H1 (cell line): Measurements from ENCODE around the gene TPSG1. TPM values are rescaled to one million over a fixed set of nuclear protein-coding genes. Genes with fewer than 3 reads are reported as not detected.

Experiments used
- CTCF ChIA-PET: fragments of 300-600 bp; sonication (Branson Sonifier 250); formaldehyde crosslinking; loops from one replicate; lab custom pipeline; 2021; ENCODE audit not compliant: partially characterized antibody; lab: Charles Lee
- POLR2A ChIA-PET: fragments of 300-600 bp; sonication (Branson Sonifier 250); formaldehyde crosslinking; loops from one replicate; lab custom pipeline; 2021; ENCODE audit warnings: inconsistent platforms; ENCODE audit not compliant: partially characterized antibody; lab: Charles Lee
- DNase-seq, 2 experiments: peaks; one replicate each; pipeline versions ENCODE4 v3.0.0 to v3.0.0-alpha.2; 2010 to 2022; ENCODE audit warnings: low spot score in 2 of 2, low read depth in 1 of 2, mixed read lengths in 1 of 2
- FAIRE-seq: peaks from 2 replicates; lab custom pipeline; 2011; peaks lifted over from hg19 to GRCh38; lab: Jason Lieb, UNC
- H2AFZ ChIP-seq: 2 replicates; pipeline ENCODE4 v1.8.1; 2012; ENCODE audit warnings: low read length, inconsistent platforms
- H2AK5ac ChIP-seq: 2 replicates; pipeline ENCODE4 v1.6.1; 2013; ENCODE audit warnings: low read depth, low read length
- H2BK120ac ChIP-seq: replicated peaks from 2 replicates; pipeline ENCODE3; 2013; ENCODE audit warnings: low read depth, low read length, inconsistent platforms
- H2BK12ac ChIP-seq: 2 replicates; pipeline ENCODE4 v1.6.1; 2013; ENCODE audit warnings: low read depth, low read length
- H2BK15ac ChIP-seq: 2 replicates; pipeline ENCODE4 v1.6.1; 2013; ENCODE audit warnings: low read length
- H2BK20ac ChIP-seq: 2 replicates; pipeline ENCODE4 v1.6.1; 2013; ENCODE audit warnings: low read length
- H2BK5ac ChIP-seq: 2 replicates; pipeline ENCODE4 v1.6.1; 2013; ENCODE audit warnings: low read depth, low read length
- H3K14ac ChIP-seq: 2 replicates; pipeline ENCODE4 v1.6.1; 2013; ENCODE audit warnings: inconsistent platforms; ENCODE audit not compliant: insufficient read length
- H3K18ac ChIP-seq: 2 replicates; pipeline ENCODE4 v1.6.1; 2013; ENCODE audit warnings: low read length; ENCODE audit errors: extremely low read depth
- H3K23ac ChIP-seq: 2 replicates; pipeline ENCODE4 v1.6.1; 2013; ENCODE audit warnings: inconsistent platforms; ENCODE audit not compliant: insufficient read length
- H3K23me2 ChIP-seq: 2 replicates; pipeline ENCODE4 v1.6.1; 2013; ENCODE audit warnings: low read depth, low read length
- H3K27ac ChIP-seq: 2 replicates; pipeline ENCODE4 v1.6.1; 2011; ENCODE audit warnings: low read depth, low read length, inconsistent platforms
- H3K27me3 ChIP-seq, 4 experiments: replicated peaks in 1 of 4; 1 replicate in 1 of 4; 2 replicates in 3 of 4; pipeline versions ENCODE4 v1.6.1 to v1.8.1; 2011 to 2013; ENCODE audit warnings: low read length in 3 of 4, mild to moderate bottlenecking in 3 of 4, inconsistent platforms in 2 of 4, mixed read lengths in 2 of 4, moderate library complexity in 1 of 4; ENCODE audit not compliant: control insufficient read depth in 3 of 4, insufficient read depth in 3 of 4; ENCODE audit errors: extremely low read depth in 1 of 4
- H3K36me3 ChIP-seq, 4 experiments: 2 replicates each; pipeline versions ENCODE4 v1.6.1 to v1.8.1; 2011 to 2013; ENCODE audit warnings: mild to moderate bottlenecking in 4 of 4, low read length in 3 of 4, moderate library complexity in 2 of 4, control low read depth in 1 of 4, inconsistent platforms in 1 of 4; ENCODE audit not compliant: insufficient read depth in 4 of 4, control insufficient read depth in 2 of 4
- H3K4ac ChIP-seq: replicated peaks from 2 replicates; pipeline ENCODE3; 2013; ENCODE audit warnings: low read length, low read depth, mixed read lengths, inconsistent platforms; ENCODE audit not compliant: insufficient read length
- H3K4me1 ChIP-seq, 4 experiments: replicated peaks in 1 of 4; 1 replicate in 1 of 4; 2 replicates in 3 of 4; pipeline versions ENCODE4 v1.6.1 to v1.8.1; 2011 to 2013; ENCODE audit warnings: low read length in 3 of 4, inconsistent platforms in 2 of 4, mixed read lengths in 1 of 4; ENCODE audit not compliant: insufficient read depth in 4 of 4, control insufficient read depth in 3 of 4
- H3K4me2 ChIP-seq, 2 experiments: 2 replicates each; pipeline versions ENCODE4 v1.6.1 to v1.8.1; 2011 to 2013; ENCODE audit warnings: low read depth in 2 of 2, low read length in 2 of 2, control low read depth in 1 of 2, inconsistent platforms in 1 of 2, mild to moderate bottlenecking in 1 of 2; ENCODE audit not compliant: insufficient read depth in 1 of 2
- H3K4me3 ChIP-seq, 4 experiments: fragments of 200-600, 300-600 bp in 1 of 4; sonication (generic), shearing (Covaris generic), sonication (Bioruptor Twin) in 1 of 4; 2 replicates each; pipeline versions ENCODE4 v1.5.1 to v1.8.1; 2011 to 2016; ENCODE audit warnings: low read length in 4 of 4, low read depth in 3 of 4, control low read depth in 2 of 4, inconsistent platforms in 2 of 4, mild to moderate bottlenecking in 2 of 4, mixed read lengths in 1 of 4, moderate library complexity in 1 of 4; ENCODE audit not compliant: insufficient read depth in 2 of 4; ENCODE audit errors: extremely low read depth in 1 of 4
- H3K56ac ChIP-seq: replicated peaks from 2 replicates; pipeline ENCODE3; 2013; ENCODE audit warnings: low read depth, mild to moderate bottlenecking, mixed read lengths, low read length, inconsistent platforms; ENCODE audit not compliant: insufficient read length
- H3K79me1 ChIP-seq: 2 replicates; pipeline ENCODE4 v1.6.1; 2013; ENCODE audit warnings: low read depth, low read length, control low read depth
- H3K79me2 ChIP-seq, 2 experiments: 2 replicates each; pipeline versions ENCODE4 v1.6.1 to v1.8.1; 2012 to 2013; ENCODE audit warnings: low read length in 2 of 2, mild to moderate bottlenecking in 2 of 2, inconsistent platforms in 1 of 2; ENCODE audit not compliant: insufficient read depth in 2 of 2, control insufficient read depth in 1 of 2
- H3K9ac ChIP-seq, 4 experiments: replicated peaks in 1 of 4; 1 replicate in 1 of 4; 2 replicates in 3 of 4; pipeline versions ENCODE4 v1.6.1 to v1.8.1; 2011 to 2013; ENCODE audit warnings: low read depth in 3 of 4, low read length in 3 of 4, control low read depth in 2 of 4, mild to moderate bottlenecking in 2 of 4, moderate library complexity in 2 of 4, inconsistent platforms in 1 of 4; ENCODE audit errors: extremely low read depth in 1 of 4
- H3K9me3 ChIP-seq, 2 experiments: 2 replicates each; pipeline versions ENCODE4 v1.6.1 to v1.8.1; 2012 to 2013; ENCODE audit warnings: mild to moderate bottlenecking in 2 of 2, moderate library complexity in 2 of 2, control low read depth in 1 of 2, inconsistent platforms in 1 of 2, low read depth in 1 of 2, low read length in 1 of 2, mixed read lengths in 1 of 2; ENCODE audit not compliant: insufficient read depth in 2 of 2
- H4K20me1 ChIP-seq, 2 experiments: replicated peaks in 1 of 2; 2 replicates each; pipeline versions ENCODE3 to v1.8.1; 2011 to 2013; ENCODE audit warnings: inconsistent platforms in 2 of 2, low read length in 2 of 2, mild to moderate bottlenecking in 1 of 2; ENCODE audit not compliant: insufficient read depth in 2 of 2, control insufficient read depth in 1 of 2
- H4K5ac ChIP-seq: 2 replicates; pipeline ENCODE4 v1.6.1; 2013; ENCODE audit warnings: low read length, low read depth, mixed read lengths, inconsistent platforms; ENCODE audit not compliant: insufficient read length
- H4K8ac ChIP-seq: 2 replicates; pipeline ENCODE4 v1.8.0; 2013; ENCODE audit warnings: mild to moderate bottlenecking, moderate library complexity, low read length, inconsistent platforms; ENCODE audit not compliant: insufficient read depth; ENCODE audit errors: extremely low read depth
- H4K91ac ChIP-seq: replicated peaks from 2 replicates; pipeline ENCODE3; 2013; ENCODE audit warnings: low read length, mixed read lengths, inconsistent platforms; ENCODE audit not compliant: insufficient read length
- BACH1 ChIP-seq: IDR thresholded peaks from 2 replicates; pipeline ENCODE4 v1.6.1; 2012; ENCODE audit warnings: low read length, improper control_type of control experiment
- E2F6 ChIP-seq: IDR thresholded peaks from 2 replicates; pipeline ENCODE4 v1.6.1; 2012; ENCODE audit warnings: inconsistent platforms
- RBBP5 ChIP-seq: IDR thresholded peaks from 2 replicates; pipeline ENCODE4 v1.7.1; 2012; ENCODE audit warnings: low read depth, mild to moderate bottlenecking, inconsistent platforms, low read length, moderate library complexity, borderline replicate concordance
- SIX5 ChIP-seq: IDR thresholded peaks from 2 replicates; pipeline ENCODE4 v1.6.1; 2011; ENCODE audit warnings: mild to moderate bottlenecking, low read depth, low read length
- TCF12 ChIP-seq: IDR thresholded peaks from 2 replicates; pipeline ENCODE4 v1.6.1; 2011; ENCODE audit warnings: low read depth, mild to moderate bottlenecking, low read length
- ZNF274 ChIP-seq: IDR thresholded peaks from 2 replicates; pipeline ENCODE4 v1.7.0; 2012; ENCODE audit warnings: low read length, borderline replicate concordance; ENCODE audit errors: extremely low read depth
- WGBS, 2 experiments: shearing (Covaris generic) in 1 of 2; methylation state at CpG; one replicate each; pipeline versions ENCODE4 v1.1.6 to v1.1.7; 2013 to 2015; ENCODE audit warnings: low lambda C conversion rate in 2 of 2, mixed read lengths in 2 of 2, inconsistent platforms in 1 of 2, low coverage in 1 of 2, missing lambda C conversion rate in 1 of 2; ENCODE audit not compliant: insufficient replicate concordance in 2 of 2, insufficient coverage in 1 of 2, insufficient read length in 1 of 2; ENCODE audit errors: extremely low coverage in 1 of 2, missing lambda C conversion rate in 1 of 2; 5-methylcytosine and 5-hydroxymethylcytosine counted together
- polyA plus RNA-seq, 7 experiments: library from polyadenylated mRNA; depleted of rRNA in 3 of 7; stranded (reverse) in 5 of 7; unstranded in 2 of 7; fragments of >200 nt in 5 of 7; fragments of 200-250 nt in 2 of 7; gene quantifications; 1 replicate in 5 of 7; 2 replicates in 1 of 7; 4 replicates in 1 of 7; pipeline versions ENCODE4 v1.2.1 to v1.2.3, GENCODE V29; 2011 to 2013; ENCODE audit warnings: missing spikeins in 2 of 7, mixed read lengths in 2 of 7
- total RNA-seq: library from RNA; stranded (reverse); fragmentation: NEBNext Ultra II Directional; extraction: Animal tissue kit (Norgen Biotek cat#: 25700); gene quantifications from 2 replicates; pipeline ENCODE4 v1.2.1, GENCODE V29; 2021
- TF ChIP-seq, protein P1 (sequence below): IDR thresholded peaks from 2 replicates; pipeline ENCODE4 v1.6.1; 2011; ENCODE audit warnings: low read depth, mild to moderate bottlenecking, low read length; ENCODE audit not compliant: insufficient read depth

The TPSG1 gene
- total and polyA plus RNA-seq, 2 of the 8 experiments (the other 6 are each of a cell fraction or from before 2014, with no cell fraction given), result not detected

DNA sequence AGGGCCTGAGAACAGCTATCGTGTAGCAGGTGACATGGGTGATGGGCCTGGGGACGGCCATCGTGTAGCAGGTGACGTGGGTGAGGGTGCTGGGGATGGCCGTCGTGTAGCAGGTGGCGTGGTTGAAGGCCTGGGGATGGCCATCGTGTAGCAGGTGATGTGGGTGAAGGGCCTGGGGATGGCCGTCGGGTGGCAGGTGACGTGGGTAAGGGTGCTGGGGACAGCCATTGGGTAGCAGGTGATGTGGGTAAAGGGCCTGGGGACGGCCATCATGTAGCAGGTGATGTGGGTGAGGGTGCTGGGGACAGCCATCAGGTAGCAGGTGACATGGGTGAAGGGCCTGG lies 46.3 kb upstream of the TPSG1 start:
- ChIA-PET CTCF (interaction anchor here (0.7 to 1.4 kb wide), 3 partner anchors 29 to 668 kb away, joined by 3 to 4 read pairs (median 4); no protein-coding TSS in a partner anchor), POLR2A (interaction anchor here (1.3 kb wide), 1 partner anchor 8 kb away, joined by 5 read pairs; no protein-coding TSS in a partner anchor)
- peaks cover 0 to 2% of the 10 kb centered on the region in 2 experiments for H4K20me1 ChIP-seq
- H3K27ac ChIP-seq, result no peak overlapping the region
- no peak overlapping the region for H3K14ac ChIP-seq
- TF ChIP-seq E2F6 (no peak), TCF12 (no peak), ZNF274 (no peak), SIX5 (no peak), BACH1 (no peak), RBBP5 (no peak)
- TF ChIP-seq, protein P1, sequence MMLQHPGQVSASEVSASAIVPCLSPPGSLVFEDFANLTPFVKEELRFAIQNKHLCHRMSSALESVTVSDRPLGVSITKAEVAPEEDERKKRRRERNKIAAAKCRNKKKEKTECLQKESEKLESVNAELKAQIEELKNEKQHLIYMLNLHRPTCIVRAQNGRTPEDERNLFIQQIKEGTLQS, result no peak
- no peak for FAIRE-seq
- H3K56ac ChIP-seq, result no peak overlapping the region
- H3K9me3 ChIP-seq, result no peaks in the 10 kb centered on the region; a peak in 1 of 4 replicates
- H3K79me1 ChIP-seq, result no peaks in the 10 kb centered on the region
- H3K9ac ChIP-seq, result no peak overlapping the region
- no peak overlapping the region; the same call in 1 of the 2 replicates for H2BK5ac ChIP-seq
- no peaks in the 10 kb centered on the region for H3K36me3 ChIP-seq
- H3K4me2 ChIP-seq, result no peak overlapping the region
- H2AK5ac ChIP-seq, result no peak overlapping the region
- H4K5ac ChIP-seq, result no peak overlapping the region
- no peak overlapping the region for H3K4me3 ChIP-seq
- H2BK12ac ChIP-seq, result peak overlapping the region; percentile 68; the same call in 1 of the 2 replicates
- H3K27me3 ChIP-seq, result 0 out of 7 replicates have a peak, but pooled peaks cover 0 to 1% (median 0%) of the 10 kb centered on the region in 4 experiments
- H3K23me2 ChIP-seq, result peaks cover 3% of the 10 kb centered on the region; the same call in 1 of the 2 replicates
- DNase-seq, result no peak
- H4K8ac ChIP-seq, result no peak overlapping the region
- no peak overlapping the region for H3K23ac ChIP-seq
- H2BK15ac ChIP-seq, result no peak overlapping the region
- no peaks in the 10 kb centered on the region for H3K79me2 ChIP-seq
- no peaks in the 10 kb centered on the region for H3K4me1 ChIP-seq
- no peak overlapping the region for H4K91ac ChIP-seq
- no peak overlapping the region for H2BK20ac ChIP-seq
- H2BK120ac ChIP-seq, result no peak overlapping the region
- no peak overlapping the region for H3K18ac ChIP-seq
- WGBS, 2 experiments, result 86% methylated on average over 12 of the region's 12 CpGs; no CpG with 5 or more reads in 1 of the 2 experiments
- H2AFZ ChIP-seq, result no peak overlapping the region
- no peak overlapping the region for H3K4ac ChIP-seq
